ENCODE results near the gene RAET1E. TPM values are rescaled to one million over a fixed set of nuclear protein-coding genes. Genes with fewer than 3 reads are reported as not detected.
"Not testable (repeated sequence)": the region's sequence is repeated elsewhere in the genome, so short reads cannot be mapped to it uniquely, and the experiment has no call there.

The RAET1E gene
- total RNA-seq, 1 experiment from 2014 or later: not detected

DNA sequence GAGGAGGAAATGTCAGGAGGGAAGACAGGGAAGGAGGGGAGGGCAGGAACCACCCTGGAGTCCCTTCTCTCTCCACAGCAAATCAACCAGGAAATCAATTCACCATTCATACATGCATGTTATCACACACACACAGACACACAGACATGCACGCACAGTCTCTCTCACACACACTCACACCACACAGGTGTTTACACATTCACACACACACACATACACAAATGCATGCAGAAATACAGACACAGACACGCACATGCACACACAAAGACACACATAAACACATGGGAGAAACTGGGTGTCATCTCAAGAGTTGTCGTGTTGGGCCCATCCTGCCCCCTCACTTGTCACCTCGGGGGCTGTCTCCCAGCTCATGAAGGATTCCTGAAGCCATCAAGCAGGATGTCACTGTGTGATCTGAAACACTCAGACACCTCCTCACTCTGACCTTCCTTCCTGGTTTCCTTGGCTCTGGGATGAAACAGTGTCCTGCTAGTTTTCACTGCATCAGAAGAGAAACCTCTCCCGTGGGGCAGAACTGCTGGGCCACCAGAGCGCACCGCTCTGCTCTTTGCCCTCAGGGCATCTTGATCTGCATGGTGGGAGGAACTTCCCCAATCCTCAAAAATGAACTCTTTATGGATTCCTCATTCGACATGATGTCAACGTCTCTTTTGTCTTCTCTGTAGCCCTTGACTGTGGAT is 15.8 kb upstream of the RAET1E start:
- H3K36me3 ChIP-seq (ENCODE audit: control insufficient read depth, insufficient read depth, low read length): no peaks in the 10 kb centered on the region
- Mint-ChIP-seq H3K27me3 (ENCODE audit: insufficient read depth, unreplicated experiment) (peaks cover 16% of the 10 kb centered on the region), H3K36me3 (ENCODE audit: insufficient read depth, unreplicated experiment) (no peaks in the 10 kb centered on the region), H3K27ac (ENCODE audit: unreplicated experiment) (no peak overlapping the region), H3K4me1 (ENCODE audit: low read depth, unreplicated experiment) (no peaks in the 10 kb centered on the region), H3K4me3 (ENCODE audit: unreplicated experiment) (no peak overlapping the region), H3K9me3 (ENCODE audit: unreplicated experiment) (no peaks in the 10 kb centered on the region)
- BruUV-seq (replicated peaks): no TSS peak
- H3K4me1 ChIP-seq: no peaks in the 10 kb centered on the region
- H3K4me3 ChIP-seq (ENCODE audit: low read depth, low read length): no peak overlapping the region
- POLR2A ChIA-PET: no interaction called here
- H3K27me3 ChIP-seq (replicated peaks; ENCODE audit: control insufficient read depth, insufficient read depth, low read length): no peaks in the 10 kb centered on the region
- CTCF ChIA-PET: no interaction called here
- intact Hi-C loops (cut with micrococcal nuclease; ENCODE audit: unreplicated experiment): no loop called here
- DNase-seq: no peak
- no peaks in the 10 kb centered on the region; the same call in 1 of the 2 replicates for H3K9me3 ChIP-seq
- TF ChIP-seq, protein P1, sequence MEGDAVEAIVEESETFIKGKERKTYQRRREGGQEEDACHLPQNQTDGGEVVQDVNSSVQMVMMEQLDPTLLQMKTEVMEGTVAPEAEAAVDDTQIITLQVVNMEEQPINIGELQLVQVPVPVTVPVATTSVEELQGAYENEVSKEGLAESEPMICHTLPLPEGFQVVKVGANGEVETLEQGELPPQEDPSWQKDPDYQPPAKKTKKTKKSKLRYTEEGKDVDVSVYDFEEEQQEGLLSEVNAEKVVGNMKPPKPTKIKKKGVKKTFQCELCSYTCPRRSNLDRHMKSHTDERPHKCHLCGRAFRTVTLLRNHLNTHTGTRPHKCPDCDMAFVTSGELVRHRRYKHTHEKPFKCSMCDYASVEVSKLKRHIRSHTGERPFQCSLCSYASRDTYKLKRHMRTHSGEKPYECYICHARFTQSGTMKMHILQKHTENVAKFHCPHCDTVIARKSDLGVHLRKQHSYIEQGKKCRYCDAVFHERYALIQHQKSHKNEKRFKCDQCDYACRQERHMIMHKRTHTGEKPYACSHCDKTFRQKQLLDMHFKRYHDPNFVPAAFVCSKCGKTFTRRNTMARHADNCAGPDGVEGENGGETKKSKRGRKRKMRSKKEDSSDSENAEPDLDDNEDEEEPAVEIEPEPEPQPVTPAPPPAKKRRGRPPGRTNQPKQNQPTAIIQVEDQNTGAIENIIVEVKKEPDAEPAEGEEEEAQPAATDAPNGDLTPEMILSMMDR (IDR thresholded peaks at IDR 0.05; ENCODE audit: insufficient read depth in 1 of 2, low read depth in 1 of 2, low read length in 1 of 2, severe bottlenecking in 1 of 2, unreplicated experiment in 1 of 2): no peak

DNA sequence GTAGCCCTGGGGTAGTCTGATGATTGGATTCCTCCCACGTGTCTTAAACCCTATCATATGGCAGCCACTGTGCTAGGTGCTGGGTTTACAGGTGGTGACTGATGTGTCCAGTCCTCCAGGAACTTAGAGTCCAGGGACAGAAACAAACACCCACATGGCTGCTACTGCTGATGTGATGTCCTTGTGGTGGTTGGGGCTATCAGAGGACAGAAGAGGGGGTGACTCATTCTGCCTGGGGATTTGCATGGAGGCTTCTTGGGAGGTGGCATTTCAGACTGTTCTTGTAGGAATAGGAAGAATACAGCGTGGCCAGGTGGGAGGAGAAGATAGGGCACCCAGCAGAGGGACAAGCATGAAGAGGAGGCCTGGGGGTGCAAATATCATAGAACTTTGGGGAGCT is 15.2 kb upstream of the RAET1E start:
- ChIA-PET CTCF (no interaction called here), POLR2A (no interaction called here)
- no peaks in the 10 kb centered on the region for H3K4me1 ChIP-seq
- H3K9me3 ChIP-seq: no peaks in the 10 kb centered on the region; the same call in 1 of the 2 replicates
- BruUV-seq (replicated peaks): no TSS peak
- no peaks in the 10 kb centered on the region for H3K36me3 ChIP-seq (ENCODE audit: control insufficient read depth, insufficient read depth, low read length)
- H3K4me3 ChIP-seq (ENCODE audit: low read depth, low read length): no peak overlapping the region
- Mint-ChIP-seq H3K27ac (ENCODE audit: unreplicated experiment) (no peak overlapping the region), H3K27me3 (ENCODE audit: insufficient read depth, unreplicated experiment) (peaks cover 12% of the 10 kb centered on the region), H3K36me3 (ENCODE audit: insufficient read depth, unreplicated experiment) (no peaks in the 10 kb centered on the region), H3K4me3 (ENCODE audit: unreplicated experiment) (no peak overlapping the region), H3K9me3 (ENCODE audit: unreplicated experiment) (peaks cover 4% of the 10 kb centered on the region), H3K4me1 (ENCODE audit: low read depth, unreplicated experiment) (no peaks in the 10 kb centered on the region)
- intact Hi-C loops (cut with micrococcal nuclease; ENCODE audit: unreplicated experiment): no loop called here
- DNase-seq: no peak
- no peaks in the 10 kb centered on the region for H3K27me3 ChIP-seq (replicated peaks; ENCODE audit: control insufficient read depth, insufficient read depth, low read length)
- TF ChIP-seq, protein P1 (IDR thresholded peaks at IDR 0.05; ENCODE audit: insufficient read depth in 1 of 2, low read depth in 1 of 2, low read length in 1 of 2, severe bottlenecking in 1 of 2, unreplicated experiment in 1 of 2): no peak

DNA sequence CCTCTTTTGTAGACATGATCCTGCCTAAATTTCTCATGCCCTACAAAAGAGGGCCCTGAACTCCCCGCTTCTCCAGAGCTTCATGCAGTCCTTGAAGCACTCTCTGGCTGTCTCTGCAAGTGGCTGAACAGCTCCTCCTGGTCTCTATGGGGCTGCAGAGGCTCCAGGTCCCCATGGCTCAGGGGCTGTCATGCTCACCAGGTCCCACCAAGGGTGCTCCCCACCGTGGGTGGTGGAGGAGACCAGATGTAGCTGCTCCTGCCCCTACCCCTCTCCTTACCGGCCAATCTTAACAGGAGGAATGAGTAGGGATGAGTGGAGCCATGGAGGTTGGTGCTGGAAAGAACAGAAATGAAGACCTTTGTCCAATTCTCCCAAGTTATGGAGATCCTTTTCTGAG is 14.8 kb upstream of the RAET1E start:
- H3K9me3 ChIP-seq; DNase-seq; H3K4me3 ChIP-seq (ENCODE audit: low read depth, low read length); H3K9me3 Mint-ChIP-seq (ENCODE audit: unreplicated experiment); BruUV-seq (replicated peaks); H3K36me3 ChIP-seq (ENCODE audit: control insufficient read depth, insufficient read depth, low read length); H3K4me1 Mint-ChIP-seq (ENCODE audit: low read depth, unreplicated experiment); H3K4me3 Mint-ChIP-seq (ENCODE audit: unreplicated experiment); H3K36me3 Mint-ChIP-seq (ENCODE audit: insufficient read depth, unreplicated experiment); H3K4me1 ChIP-seq; POLR2A ChIA-PET; CTCF ChIA-PET; intact Hi-C loops (cut with micrococcal nuclease; ENCODE audit: unreplicated experiment); H3K27me3 ChIP-seq (replicated peaks; ENCODE audit: control insufficient read depth, insufficient read depth, low read length); H3K27ac Mint-ChIP-seq (ENCODE audit: unreplicated experiment): not testable (repeated sequence)
- H3K27me3 Mint-ChIP-seq (ENCODE audit: insufficient read depth, unreplicated experiment): peaks cover 12% of the 10 kb centered on the region

All from Caco-2 (cell line).